Hepatocyte (in vitro differentiated cells): ENCODE results near the gene DUOX1.

Source experiments
- CTCF ChIP-seq: fragments of 200-600 bp; sonication (generic); IDR thresholded peaks from 2 replicates; pipeline ENCODE4 v1.5.1; 2016; ENCODE audit warnings: antibody characterized with exemption, mild to moderate bottlenecking; ENCODE audit not compliant: poor library complexity
- EZH2phosphoT487 ChIP-seq: fragments of 200-600 bp; sonication (generic); IDR thresholded peaks from one replicate; pipeline ENCODE4 v1.6.1; 2018; ENCODE audit warnings: antibody characterized with exemption, mild to moderate bottlenecking, low read depth, moderate library complexity; ENCODE audit not compliant: unreplicated experiment, severe bottlenecking

- TF ChIP-seq EZH2phosphoT487 (no peak), CTCF (no peak)
Measured at GRCh38 chr15:45084163-45084562, 45.6 kb upstream of the DUOX1 start.
